Loucy (cell line): ENCODE results near the gene SHROOM3.

Experiments
- CTCF ChIP-seq: fragments of 200-600 bp; sonication (generic); conservative IDR thresholded peaks from 2 replicates; pipeline ENCODE4 v1.5.1; 2014; ENCODE audit warnings: mild to moderate bottlenecking, antibody characterized with exemption, low read length
- EZH2phosphoT487 ChIP-seq: fragments of 200-600 bp; IDR thresholded peaks from 2 replicates; pipeline ENCODE4 v1.6.1; 2018; ENCODE audit warnings: antibody characterized with exemption, mild to moderate bottlenecking, moderate library complexity, borderline replicate concordance

GRCh38 chr4:76546759-76547742 lies 112.0 kb downstream of the SHROOM3 start:
- TF ChIP-seq CTCF (no peak), EZH2phosphoT487 (no peak)
